NCI-H510A treated with DMSO at 0.1 percent for 48 hours (cell line): ENCODE data around the gene LCE1B.

Experiments
- DNase-seq: peaks from one replicate; lab custom pipeline; 2025; lab: John Stamatoyannopoulos, UW

Gene LCE1B, protein sequence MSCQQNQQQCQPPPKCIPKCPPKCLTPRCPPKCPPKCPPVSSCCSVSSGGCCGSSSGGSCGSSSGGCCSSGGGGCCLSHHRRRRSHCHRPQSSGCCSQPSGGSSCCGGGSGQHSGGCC

DNA sequence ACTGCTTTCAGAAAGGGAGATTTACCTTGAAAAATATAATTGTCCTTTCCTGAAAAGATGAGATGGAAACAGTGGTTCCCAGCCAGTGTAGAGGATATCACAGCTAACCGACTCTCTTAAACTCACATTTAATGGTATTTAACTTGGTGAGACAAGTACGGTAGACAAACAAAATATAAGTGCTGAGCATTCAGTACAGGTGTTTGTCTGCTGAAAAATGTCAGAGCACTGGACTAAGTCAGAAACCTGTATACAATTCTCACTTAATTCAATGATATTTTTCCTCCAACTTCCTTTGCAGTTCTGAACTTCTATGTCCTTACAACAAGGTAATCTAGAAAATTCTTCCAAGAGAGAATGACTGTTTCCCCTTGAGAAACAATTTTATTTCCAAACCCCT lies at the start of gene LCE1B:
TSS of gene LCE1B (plus strand) at position 301 of the 400 bp plus-strand sequence. CDS start 476 bp downstream, outside the sequence.
- DNase-seq, result no peak

DNA sequence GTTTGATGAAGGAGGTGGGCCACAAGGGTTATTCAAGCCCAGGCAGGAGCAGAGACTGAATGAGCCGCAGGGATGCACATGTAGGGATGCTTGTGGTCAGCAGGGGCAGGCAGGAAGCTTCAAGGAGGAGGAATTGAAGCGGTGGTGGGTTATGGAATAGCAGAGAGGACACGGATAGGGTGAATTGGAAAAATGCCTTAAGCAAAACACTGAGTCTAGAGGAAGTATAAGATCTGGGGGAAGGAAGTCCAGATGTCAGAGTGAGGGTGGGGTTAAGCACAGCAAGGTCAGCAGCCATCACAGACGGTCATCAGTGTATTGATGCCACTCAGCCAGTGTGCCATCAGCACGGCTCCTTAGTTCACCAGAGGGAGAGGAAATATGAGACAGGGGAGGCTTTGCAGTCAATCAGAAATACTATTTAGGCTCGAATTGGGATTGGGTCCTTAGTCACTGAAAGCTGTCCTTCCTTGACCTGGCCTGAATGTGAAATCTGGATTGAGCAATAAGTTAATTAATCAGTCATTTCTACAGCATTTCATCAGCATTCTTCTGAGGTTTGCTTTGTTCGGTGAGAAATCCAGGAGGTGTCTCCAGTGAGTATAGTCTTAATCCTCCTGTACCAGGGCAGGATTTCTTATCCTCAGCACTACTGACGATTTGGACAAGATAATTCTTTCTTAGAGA lies 42.8 kb upstream of the LCE1B start:
- DNase-seq, result no peak

DNA sequence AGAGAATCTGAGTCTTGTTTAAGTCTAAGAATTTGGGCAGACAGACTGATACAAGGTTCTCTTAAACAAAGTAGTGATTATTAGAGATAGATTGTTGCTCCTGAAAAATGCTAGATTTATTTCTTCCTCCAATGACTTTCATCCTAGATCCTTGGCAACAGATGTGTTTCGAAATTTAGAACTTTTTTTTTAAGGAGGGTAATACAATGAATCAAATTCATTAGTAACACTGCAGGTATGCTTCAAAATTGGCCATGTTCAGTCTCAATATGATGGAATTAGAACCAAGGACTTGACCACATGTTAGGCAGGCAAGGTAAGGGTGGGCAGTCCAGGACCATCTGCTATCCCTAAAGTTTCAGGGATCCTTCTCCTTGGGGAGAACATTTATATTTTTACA lies 41.4 kb upstream of the LCE1B start:
- no peak for DNase-seq

DNA sequence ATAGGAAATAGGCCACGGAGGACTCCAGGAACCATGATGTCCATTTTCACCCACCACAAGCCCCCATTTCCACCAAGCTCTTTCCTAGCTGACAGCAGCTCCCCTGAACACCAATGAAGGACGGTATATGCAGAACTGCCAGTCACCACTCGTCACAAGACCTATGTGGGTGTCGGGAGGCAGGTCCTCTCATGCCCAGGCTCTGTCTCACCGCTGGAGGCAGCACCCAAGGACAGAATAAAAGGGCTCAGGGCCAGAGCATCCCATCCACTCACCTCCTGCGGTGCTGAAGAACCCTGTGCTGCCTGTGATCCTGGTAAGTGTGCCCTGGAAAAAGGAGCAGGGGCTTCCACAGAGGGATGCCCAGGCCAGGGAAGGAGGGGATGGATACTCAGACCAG lies 36.9 kb upstream of the LCE1B start, which contains the start of gene LCE1F:
TSS of gene LCE1F (plus strand) at position 266 of the 400 bp plus-strand sequence. CDS start 1,232 bp downstream, outside the sequence.
- DNase-seq, result no peak

DNA sequence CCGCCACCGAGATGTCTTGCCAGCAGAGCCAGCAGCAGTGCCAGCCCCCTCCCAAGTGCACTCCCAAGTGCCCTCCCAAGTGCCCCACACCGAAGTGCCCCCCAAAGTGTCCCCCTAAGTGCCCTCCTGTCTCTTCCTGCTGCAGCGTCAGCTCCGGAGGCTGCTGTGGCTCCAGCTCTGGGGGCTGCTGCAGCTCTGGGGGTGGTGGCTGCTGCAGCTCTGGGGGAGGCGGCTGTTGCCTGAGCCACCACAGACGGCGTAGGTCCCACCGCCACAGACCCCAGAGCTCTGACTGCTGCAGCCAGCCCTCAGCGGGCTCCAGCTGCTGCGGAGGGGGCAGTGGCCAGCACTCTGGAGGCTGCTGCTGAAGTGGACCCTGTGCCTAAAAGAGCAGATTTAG lies 35.4 kb upstream of the LCE1B start:
- DNase-seq, result no peak

DNA sequence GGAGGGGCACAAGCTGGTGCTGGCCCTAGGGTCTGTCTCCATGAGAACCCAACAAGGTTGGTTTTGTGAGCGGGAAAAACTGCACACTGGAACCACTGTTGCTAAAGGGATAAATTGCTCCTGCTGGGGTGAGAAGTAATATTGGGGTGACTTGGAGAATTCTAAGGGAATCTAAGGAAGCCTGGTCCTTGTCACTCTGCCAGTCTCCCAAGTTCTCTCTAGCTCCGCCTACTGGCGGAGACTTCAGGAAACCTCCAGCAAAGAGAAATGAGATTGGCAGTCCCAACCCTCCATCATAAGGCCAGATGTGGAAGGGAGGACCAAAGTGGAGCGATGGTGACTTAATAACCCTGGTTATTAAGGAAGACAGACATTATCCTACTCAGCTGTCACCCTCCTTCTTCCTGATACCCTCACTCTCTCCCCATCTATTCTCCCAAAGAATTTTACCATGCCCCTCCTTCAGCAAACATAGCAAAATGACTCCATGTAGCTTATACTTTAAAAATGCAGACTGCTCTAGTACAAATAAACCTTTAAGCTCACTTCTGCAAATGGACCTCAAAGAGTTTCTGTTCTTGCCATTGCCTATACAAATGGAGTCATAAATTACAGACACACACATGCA lies 34.1 kb upstream of the LCE1B start:
- peak; percentile 1 for DNase-seq

DNA sequence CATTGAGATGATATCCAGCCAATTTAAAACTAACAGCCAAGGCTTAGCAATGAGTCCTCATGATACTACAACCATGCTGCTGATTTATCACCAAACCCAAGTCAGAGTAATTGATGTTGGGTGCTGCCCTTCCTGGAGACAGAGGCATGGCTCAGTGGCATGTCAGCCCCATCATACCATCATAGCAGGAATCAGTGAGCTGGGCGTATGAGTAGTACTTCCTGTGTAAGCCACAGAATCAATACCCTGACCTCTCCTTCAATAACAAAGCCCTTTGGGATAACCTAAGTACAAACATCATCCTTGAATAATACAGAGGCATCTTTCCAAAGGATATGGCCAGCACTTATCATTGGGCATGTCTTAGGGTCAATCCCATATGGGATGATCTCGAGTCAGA lies 28.7 kb upstream of the LCE1B start:
- no peak for DNase-seq

DNA sequence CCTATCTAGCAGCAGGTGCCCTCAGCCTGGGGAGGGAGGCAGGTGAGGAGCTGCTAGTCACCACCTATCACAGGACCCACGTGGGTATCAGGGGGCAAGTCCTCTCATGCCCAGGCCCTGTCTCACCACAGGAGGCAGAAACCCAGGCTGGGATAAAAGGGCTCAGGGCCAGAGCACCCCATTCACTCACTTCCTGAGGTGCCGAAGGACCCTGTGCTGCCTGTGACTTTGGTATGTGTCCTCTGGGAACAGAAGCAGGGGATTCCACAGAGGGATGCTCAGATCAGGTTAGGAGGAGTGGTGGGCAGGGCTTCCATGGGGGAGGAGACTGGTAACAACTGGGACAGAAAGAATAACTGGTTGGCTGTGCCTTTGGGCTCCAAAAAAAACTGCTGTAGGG lies 25.7 kb upstream of the LCE1B start, which contains the start of gene LCE1E:
TSS of gene LCE1E (plus strand) at position 181 of the 400 bp plus-strand sequence. CDS start 1,043 bp downstream, outside the sequence.
- no peak for DNase-seq

DNA sequence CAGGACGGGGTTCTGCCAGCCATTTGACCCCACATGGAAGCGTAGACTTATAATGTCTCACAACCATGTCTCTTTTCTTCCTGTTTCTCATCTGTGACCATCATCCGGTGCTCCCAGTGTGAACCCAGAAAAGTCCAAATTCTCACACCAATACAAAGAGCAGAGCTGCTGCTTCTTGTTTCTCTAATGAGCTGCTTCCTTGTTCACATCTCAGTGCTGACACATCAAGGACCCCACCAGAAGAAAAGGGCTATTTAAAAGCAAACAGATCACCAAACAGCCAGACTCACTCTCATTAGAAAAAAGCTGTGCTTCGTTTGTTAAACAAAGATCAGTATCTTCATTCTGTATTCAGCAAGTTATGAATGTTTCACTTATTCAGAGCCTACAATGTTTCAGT lies 16.1 kb upstream of the LCE1B start:
- DNase-seq, result no peak

DNA sequence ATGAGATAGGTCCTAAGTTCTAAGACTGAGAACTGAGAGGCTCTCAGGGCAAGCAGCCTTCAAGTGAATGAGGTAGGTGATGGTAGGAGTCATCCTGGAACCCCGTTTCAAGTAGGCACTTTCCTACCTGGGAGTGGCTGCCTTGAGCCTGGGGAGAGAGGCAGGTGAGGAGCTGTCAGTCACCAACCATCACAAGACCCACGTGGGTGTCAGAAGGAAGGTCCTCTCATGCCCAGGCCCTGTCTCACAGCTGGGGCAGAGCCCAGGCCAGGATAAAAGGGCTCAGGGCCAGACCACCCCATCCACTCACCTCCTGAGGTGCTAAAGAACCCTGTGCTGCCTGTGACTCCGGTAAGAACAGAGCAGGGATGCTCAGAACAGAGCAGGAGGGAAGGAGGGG lies 15.3 kb upstream of the LCE1B start, which contains the start of gene LCE1D:
TSS of gene LCE1D (plus strand) at position 301 of the 400 bp plus-strand sequence. CDS start 1,074 bp downstream, outside the sequence.
- DNase-seq, result no peak

DNA sequence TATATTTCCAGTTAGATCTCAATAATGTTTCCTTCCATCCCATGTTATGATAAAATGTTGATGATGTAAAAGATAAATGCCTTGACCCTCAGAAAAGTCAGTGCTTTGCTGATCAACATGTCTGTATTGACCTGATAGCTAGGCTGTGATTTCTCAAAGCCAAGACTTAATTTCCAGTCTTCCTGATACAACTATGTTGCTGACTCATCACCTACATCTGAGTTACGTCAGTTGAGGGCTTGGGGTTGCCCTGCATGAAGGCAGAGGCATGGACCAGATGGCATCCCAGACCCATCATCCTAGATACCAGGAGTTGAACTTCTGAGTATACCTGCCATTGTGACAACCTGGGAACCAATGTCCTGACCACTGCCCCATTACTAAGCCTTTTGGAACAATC lies 10.4 kb upstream of the LCE1B start:
- DNase-seq, result no peak

DNA sequence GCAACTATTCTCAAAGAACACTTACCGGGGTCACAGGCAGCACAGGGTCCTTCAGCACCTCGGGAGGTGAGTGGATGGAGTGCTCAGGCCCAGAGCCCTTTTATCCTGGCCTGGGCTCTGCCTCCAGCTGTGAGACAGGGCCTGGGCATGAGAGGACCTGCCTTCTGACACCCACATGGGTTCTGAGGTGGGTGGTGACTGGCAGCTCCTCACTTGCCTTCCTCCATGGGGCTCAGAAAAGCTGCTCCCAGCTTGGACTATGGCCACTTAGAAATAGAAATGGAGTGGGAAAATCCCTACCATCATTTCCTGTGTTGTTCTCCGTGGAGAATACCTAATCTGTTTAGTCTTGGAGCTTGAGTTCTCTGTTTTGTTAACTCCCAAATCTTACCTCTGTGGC lies 5.2 kb upstream of the LCE1B start, which contains the start of gene LCE1C:
TSS of gene LCE1C (minus strand) at position 76 of the 400 bp plus-strand sequence. CDS start 1,173 bp downstream, outside the sequence.
- DNase-seq, result no peak

DNA sequence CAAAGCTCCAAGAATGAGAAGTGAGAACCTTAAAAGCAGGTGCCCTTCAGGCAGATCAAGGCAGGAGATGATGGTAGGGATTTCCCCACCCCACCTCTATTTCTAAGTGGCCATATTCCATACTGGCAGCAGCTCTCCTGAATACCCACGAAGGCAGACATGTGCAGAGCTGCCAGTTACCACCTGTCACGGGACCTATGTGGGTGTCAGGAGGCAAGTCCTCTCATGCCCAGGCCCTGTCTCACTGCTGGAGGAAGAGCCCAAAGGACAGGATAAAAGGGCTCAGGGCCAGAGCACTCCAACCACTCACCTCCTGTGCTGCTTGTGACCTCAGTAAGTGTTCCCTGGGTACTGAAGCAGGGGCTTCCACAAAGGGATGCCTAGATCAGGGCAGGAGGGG lies 721 bp upstream of the LCE1B start:
- no peak for DNase-seq

DNA sequence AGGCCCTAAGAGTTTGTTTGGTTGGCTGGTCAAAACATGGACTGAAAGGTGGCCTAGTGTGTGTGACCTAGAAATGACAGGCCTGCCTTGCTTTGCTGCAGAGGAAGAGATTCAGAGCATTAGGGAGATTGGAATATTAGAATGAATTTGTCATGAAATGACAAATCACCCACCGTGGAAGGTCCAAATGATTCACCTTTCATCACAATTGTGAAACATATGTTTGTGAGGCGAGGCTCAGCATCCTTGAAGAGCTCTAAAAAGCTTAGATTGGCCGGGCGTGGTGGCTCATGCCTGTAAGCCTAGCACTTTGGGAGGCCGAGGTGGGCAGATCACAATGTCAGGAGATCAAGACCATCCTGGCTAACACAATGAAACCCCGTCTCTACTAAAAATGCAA lies 5.5 kb downstream of the LCE1B start:
- no peak for DNase-seq

DNA sequence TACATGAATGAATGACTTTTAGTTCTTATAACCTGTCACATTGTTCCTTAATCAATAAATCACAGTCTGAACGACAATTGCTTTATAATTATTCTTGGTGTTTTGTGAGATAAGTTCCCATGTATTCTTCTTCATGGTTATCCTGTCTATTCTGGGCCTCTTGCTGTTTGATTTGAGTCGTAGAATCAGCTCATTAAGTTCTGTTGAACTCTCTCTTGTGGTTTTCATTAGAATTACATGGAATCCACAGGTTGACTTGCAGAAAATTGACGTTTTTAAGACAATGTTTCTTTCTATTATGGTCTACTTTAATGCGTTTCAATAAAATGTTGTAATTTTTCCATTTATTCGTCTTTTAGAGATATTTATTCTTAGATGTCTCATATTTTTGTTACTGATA lies 11.5 kb downstream of the LCE1B start:
- DNase-seq, result no peak

DNA sequence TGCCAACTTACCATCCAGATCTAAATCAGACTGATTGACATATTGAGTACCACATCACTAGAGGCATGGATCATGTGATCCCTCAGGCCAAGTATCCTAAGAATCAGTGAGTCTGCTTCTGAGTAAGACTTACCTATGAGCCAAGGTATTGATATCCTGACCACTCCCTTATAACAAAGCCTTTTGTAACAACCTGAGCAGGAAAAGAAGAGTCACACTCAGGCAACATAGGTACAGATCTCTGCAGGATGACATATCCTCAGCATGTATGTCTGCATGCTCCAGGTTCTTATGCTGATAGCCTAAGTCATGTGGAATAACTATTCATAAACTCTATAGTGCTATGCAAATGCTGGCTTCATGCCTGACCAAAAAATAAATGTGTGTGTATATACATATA lies 13.2 kb downstream of the LCE1B start:
- no peak for DNase-seq

DNA sequence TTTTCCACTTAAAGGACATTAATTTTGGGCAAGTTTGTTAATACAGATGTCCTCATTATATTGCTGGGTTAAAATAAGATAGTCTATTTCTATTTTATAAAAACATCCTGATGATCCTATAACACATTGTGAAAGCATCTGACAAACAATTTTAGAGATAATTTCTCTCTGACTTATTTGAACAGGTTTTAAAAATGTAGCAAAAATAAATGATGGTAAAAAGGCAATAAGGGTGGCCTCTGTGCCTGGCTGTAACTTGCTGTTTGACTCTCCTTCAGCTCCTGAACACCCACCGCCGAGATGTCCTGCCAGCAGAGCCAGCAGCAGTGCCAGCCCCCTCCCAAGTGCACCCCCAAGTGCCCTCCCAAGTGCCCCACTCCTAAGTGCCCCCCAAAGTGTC lies 15.4 kb downstream of the LCE1B start, which contains the start of gene LCE1A:
TSS of gene LCE1A (plus strand) at position 301 of the 400 bp plus-strand sequence. CDS start at position 301, 0 bp downstream.
- no peak for DNase-seq

DNA sequence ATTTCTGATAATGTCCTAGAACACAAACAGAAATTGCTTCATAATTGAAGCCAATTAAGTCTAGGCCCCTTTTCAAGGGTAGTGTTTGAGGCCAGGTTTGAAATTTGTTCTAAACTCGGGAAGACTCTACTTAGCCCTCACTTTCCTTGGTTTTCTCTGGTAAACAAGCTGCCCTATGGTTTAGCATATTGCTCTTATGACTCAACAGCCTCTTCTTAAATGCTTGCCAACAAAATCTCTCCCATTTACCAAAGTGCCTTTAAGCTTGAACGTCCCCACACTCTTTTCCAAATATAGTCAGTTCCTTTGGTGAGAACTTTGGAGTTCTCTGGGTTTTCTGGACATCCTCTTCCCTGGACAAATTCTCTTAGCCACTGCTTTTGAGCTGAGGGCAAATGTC lies 25.1 kb downstream of the LCE1B start:
- DNase-seq, result no peak

DNA sequence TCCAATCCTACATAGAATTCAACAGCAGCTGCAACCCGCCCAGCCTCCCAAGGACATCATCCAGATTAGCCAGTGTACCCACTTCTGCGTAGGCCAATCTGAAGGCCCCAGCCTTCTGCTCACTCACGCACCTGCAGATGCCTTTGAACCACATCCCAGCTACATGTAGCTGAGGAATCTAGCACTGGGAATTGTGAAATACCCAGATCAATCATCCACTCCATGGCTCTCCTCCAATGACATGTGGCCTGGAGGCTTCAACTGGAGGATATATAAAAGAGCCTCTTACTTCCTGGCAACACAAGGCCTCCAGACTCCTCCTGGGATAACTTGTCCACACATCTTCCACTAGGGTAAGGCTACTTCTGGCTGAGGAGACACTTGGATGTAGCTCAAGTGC lies 30.8 kb downstream of the LCE1B start, which contains the start of gene LCE6A:
TSS of gene LCE6A (plus strand) at position 301 of the 400 bp plus-strand sequence. CDS start 665 bp downstream, outside the sequence.
- DNase-seq, result no peak

DNA sequence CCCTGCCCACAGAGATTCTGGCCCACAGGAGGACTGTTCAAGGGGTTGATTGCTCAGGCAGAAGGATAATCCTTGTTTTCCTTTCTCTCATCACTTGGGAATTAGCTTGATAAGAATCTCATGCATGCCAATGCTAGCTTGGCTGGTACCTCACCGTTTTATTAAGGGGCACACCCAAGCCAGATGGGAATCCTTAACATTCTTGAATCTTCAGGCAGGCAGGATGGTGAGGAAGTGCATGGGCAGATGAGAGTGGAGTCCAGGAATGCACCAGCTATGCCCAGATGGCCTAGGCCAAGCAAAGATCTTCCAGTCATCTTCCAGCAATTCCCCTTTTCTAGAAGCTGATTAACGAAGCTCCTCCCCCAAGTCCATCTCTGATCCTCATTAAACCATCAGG lies 43.9 kb downstream of the LCE1B start:
- DNase-seq, result no peak

DNA sequence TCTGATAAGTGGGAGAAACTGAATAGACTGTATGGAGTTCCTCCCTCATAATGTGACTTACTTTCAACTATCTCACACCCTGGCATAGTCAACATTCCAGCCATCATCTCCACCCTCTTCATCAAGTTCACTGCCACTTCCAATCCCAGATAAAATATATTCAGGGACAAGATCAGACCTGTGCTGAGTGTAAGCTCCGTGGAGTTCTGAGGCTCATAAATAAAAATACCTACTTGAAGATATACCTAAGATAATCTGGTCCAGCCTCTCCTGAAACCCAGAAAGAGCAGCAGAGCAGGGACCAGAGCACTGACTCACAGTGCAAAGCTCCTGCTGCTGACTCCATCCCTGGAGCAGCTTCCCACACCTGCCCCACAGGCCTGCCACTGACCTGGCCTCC lies 46.3 kb downstream of the LCE1B start:
- no peak for DNase-seq

DNA sequence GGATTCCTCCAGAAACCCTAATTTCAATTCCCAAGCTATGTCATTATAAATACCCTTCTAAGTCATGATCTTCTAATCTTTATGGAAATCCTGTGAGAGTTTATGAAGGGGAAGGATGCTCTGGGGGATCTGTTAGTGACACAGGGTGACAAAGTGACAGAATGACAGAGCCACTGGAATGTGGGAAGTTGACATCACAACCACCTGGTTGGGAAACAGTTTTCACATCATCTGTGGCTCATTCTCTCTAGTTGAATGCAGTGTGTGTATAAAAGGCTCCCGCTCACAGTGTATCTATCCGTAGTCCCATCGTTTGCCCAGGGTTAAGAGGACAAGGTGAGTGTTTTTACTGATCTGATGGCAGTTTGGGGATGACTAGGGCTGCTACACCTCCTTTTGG lies 47.9 kb downstream of the LCE1B start, which contains the start of gene LCE7A:
TSS of gene LCE7A (plus strand) at position 301 of the 400 bp plus-strand sequence. CDS start 702 bp downstream, outside the sequence.
- no peak for DNase-seq

DNA sequence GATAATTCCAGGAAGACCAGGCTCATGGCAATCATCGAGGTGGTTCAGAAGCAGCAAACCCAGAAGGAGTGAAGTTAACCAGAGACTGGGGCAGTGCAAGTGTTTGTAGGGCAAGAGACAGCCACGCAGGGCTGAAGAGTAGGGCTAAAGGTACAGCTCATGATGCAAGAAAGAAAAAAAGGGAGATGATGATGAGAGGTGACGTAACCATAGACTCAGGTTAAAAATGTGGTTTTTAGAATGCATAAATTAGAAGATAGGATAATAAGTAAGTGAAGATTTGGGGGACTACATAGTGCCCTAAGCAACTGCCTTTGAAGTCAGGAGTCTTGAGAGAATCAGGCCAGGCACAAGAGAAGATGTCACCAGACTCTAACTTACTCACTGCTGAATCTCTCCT lies 48.4 kb downstream of the LCE1B start:
- DNase-seq, result no peak
